GM18909 (cell line): ENCODE results near the gene INAFM2.

Experiments used
- ATAC-seq: cut with Tn5 transposase; IDR thresholded peaks from one replicate; pipeline ENCODE4 v1.9.1; 2021; ENCODE audit warnings: mild to moderate bottlenecking; ENCODE audit not compliant: unreplicated experiment, poor library complexity

Gene INAFM2

DNA sequence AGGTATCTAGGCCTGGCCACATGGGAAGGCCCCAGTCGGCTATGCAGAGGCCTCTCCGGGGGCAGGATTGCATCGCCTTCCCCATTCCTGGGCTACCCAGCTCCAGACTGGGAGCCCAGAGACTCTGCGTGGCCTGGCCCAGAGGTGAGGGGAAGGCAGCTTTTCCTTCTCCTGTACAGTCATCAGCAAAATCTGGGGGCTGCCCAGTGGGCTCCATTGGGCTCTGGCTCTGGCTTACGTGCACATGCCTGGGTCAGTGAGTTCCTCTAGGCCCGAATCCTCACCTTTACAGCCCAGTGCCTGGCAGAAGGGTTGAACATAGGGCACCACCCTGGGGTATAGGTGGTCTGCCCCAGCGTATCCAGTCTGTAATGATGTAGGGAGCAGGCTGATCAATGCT is 36.7 kb upstream of the INAFM2 start:
- ATAC-seq: no peak

DNA sequence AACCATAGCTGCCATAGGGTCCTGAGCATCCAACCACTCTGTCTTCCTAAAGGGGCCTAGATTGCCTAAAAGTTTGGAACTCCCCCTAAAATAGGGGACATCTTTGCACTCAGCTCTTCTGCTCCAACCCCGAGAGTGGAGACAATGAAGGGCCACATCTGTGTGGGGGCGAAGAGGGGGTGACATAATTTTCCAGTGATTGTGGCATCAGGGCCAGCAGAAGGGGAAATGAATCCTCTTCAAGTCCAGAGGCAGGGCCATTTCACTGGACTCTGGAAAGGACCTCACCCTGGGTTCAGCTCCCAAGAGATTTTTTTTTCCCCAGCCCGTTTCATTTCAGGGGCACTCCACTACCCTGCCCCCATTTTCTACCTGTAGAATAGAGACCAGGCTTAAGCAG is 36.0 kb upstream of the INAFM2 start:
- no peak for ATAC-seq

DNA sequence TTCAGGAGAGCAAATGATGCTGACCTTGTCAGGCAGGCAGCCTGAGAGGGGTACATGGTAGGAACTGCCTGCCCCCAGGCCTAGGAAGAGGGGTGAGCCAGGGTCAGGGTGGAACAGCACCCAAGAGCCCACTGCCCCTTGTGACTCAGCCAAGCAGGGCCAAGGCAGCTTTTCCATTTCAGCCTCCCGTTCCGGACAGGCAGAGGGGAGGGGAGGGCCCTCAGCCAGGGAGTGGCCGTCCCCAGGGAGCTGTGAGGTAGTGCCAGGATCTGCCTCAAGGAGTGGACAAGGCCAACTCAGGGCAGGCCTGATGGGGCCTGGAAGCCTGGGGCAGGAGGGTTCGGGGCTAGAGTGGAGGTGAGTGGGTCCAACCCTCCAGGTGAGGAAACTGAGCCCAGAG is 35.5 kb upstream of the INAFM2 start:
- ATAC-seq: no peak

DNA sequence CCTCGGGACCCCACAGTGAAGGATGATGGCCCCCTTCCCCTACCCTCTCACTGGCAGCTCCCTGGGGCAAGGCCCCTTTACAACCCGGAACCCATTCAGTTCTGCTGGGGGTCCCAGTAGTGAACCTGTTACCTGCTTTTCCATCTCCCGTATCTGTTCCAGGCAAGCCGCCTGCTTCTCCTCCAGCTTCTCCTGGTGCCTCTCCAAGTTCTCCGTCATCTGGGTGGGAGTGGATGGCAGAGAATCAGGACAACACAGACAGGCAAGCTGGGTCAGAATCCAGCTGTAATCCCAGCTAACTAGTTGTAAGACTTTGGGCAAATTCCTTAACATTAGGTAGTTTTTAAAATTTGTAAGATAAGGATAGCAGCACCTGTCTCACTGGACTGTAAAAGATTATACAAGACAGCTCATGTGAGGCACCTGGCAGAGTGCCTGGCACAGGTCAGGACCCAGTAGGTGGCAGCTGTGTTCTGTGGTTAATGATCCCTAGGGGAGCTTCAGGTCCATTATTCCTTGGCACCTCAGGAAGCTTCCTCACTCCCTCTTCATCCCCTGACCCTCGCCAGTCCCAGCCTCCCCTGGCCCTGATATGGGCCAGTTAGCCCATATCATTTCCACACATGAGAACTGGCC is 34.2 kb upstream of the INAFM2 start:
- no peak for ATAC-seq

DNA sequence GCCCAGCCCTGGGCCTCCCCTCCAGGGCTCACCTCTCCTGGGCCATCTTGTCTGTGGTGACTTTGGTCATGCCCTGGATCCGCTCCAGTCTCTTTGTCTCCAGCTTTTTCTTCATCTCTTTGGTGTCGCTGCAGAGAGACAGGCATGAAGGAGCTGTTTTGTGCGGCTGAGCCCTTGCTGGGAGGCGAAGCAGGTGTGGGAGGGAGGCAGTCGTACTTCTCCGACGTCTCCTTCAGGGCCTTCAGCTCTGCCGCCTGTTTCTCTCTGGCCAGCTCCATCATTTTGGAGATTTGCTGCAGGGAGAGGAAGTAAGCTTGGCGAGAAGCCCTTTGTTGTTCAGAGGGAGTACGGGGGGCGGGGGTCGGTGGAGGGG is 33.0 kb upstream of the INAFM2 start:
- no peak for ATAC-seq

DNA sequence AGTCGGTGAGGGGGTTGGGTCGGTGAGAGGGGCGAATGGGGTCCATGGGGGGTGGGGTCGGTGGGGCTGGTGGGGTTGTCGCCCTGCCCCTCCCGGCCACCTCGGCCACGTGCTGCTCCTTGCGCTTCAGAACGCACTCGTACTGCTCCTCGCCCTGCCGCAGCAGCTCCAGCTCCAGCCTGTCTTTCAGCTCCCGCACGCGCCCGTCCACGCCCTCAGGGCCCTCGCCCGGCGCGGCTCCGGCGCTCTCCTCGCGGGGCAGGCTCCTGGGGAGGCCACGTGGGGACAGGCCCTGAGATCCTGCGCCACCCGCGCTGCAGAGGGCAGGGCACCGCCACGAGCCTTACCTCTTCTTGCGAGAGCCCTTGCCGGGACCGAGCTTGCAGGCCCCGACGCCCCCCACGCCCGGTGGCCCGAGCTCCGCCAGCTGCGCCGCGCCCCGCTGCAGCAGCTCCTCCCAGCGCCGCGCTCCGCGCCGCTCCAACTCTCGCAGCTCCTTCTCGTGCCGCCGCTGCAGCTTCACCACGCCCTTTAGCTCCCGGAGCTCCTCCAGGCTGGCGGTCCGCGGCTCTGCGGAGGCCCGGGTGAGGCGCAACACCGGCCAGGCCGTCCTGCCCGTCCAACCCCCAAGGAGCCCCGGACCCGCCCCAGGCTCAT is 32.4 kb upstream of the INAFM2 start:
- no peak for ATAC-seq

DNA sequence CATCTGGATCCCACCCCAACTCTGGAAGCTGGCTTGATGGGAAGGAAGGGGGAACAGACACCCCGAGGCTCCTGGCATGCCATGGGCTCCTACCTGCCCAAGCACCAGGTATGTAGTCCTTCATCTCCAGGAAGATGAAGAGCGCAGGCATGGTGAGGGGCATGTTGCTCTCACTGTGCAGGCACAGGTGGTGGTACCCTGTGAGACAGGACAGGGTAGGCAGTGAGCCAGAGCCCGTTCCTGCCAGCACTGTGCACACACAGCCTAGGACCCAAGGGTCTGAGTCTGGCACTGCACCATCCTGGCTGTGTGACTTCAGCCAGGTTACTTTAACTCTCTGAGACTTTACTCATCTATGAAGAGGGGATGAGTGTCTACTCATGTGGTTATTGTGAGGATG is 31.2 kb upstream of the INAFM2 start:
- ATAC-seq: no peak

DNA sequence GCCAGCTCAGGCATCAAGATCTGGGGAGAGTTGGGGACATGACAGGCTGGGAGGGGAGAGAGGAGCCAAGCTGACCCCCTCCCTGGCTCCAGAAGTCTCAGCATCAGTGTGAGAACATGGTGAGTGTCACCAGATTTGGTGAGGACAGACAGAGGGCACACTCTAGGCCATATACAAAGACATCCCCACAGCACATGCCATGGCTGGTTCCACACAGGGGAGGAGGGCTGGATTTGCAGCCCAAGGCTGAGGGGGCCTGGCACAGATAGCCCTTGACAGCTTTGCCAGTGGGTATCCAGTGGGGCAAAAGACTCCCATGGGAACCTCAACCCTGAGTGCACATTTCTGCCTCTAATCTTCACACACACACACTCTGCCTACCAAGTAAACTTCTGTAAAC is 30.5 kb upstream of the INAFM2 start:
- ATAC-seq: no peak

DNA sequence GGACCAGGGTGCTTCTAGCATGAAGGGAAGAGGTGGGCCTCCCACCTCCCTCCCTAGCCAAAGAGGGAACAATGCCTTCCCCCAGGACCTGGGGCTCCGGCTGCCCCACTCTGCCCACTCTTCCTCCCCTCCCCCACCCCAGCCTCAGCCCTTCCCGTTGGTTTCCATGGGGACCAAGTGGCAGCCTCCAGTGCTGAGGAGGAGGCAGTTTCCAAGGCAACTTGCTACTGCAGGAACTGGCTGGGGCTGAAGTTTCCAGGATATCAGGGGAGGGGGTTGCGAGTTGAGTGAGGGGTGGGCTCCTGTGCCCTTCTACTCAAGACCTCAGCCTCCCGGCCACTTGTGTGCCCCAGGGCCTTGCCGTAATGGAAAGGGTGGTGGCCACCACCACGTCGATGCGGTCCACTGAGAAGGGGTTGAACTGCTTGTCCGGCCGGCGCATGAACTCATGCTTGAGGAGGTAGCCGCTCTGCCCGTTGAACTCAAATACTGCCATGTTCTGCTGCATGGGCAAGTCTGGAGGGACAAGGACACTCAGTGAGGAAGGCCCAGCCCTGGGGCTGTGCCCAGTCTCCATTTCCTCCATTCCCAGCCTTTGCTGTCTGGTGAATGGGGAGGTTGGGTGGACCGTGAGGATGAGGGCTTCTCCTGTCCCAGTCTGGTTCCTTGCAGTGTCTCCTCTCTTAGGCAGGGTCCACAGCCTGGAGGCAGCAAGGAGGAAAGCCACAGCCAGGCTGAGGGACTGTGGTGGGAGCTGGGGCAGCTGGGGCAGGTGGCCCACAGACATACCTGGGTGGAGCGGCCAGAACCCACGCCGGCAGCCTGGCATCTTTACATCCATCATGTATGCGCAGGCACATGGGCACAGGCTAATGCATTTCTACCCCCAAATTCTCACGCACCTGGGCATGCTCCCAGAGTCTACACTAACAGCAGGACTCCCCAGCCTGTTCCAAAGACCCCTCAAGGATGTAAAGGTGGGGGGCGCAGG is 29.3 kb upstream of the INAFM2 start:
- ATAC-seq: no peak

DNA sequence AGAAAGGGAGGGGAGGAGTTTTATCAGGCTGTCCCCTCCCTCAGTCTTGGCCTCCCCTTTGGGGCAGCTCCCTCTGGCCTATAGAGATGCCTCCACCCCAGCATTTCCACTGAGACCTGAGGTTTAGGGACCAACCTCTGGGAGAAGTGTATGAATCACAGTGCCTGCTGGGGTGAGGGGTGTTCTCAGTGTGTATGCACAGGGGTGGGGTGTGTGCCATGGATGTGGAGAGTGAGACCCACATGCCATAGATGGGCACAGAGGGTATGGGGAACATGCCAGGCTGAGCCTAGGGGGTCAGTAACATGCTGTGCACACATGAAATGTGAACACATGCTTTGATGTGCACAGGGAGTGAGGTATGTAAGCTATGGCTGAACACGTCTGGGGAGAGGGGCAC is 28.2 kb upstream of the INAFM2 start:
- no peak for ATAC-seq

DNA sequence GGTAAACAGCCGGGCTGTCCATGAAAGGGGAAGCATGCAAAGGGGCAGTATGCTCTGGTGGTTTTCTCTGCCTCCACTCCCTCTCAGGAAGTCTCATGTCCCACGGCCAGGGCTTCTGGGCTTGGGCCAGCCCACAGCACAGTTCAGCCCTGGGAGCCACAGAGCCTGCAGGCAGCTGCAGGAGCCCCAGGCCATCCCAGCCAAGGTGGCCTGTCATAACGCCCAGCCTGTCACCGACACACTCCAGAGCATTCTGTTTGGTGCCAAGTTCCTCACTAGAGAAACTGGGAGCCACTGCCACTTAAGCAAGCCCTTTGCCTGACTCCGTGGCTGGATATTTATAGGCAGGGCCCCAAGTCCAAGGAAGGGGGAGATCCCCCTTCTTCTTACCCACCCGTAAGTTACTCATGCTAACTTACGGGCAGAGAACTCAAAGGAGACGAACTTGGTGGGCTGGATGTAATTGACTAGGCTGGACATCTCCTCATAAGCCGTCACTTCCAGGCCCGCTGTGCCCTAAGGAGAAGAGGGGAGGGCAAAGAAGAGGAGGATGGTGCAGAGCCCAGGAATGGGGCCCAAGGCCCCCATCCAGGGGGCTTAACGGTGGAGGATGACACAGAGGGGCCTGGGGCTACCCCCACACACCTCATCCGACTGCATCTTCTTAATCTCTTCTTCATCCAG is 27.5 kb upstream of the INAFM2 start:
- ATAC-seq: no peak

DNA sequence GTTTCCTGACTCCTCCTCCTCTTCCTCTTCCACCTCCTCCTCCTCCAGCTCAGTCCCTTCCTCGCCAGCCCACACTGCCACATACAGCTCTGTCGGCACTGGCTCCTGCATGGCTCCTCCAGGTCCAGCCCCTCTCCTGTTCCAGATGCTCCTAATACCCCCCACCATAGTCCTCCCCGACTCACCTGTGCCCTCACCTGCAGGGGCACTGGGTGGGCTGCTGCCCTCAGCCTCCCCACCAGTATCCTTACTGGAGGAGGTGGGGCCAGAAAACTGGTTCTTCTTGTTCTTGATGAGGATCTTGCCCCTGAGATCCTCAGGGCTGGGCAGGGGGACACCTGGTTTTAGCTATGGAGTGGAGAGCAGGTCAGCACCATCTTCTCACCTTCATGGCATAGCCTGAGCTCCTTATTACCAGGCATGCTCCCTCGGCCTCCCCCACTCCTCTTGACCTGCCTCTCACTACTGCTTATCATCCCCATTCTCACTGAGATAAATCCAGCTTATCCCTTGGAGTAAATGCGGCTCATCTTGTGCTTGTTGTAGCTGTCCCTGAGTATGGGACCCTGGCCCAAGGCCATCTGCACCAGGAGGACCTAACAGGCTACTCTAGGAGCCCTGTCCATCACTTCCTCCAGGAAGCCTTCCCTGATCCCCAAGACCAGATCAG is 26.8 kb upstream of the INAFM2 start:
- ATAC-seq: no peak

DNA sequence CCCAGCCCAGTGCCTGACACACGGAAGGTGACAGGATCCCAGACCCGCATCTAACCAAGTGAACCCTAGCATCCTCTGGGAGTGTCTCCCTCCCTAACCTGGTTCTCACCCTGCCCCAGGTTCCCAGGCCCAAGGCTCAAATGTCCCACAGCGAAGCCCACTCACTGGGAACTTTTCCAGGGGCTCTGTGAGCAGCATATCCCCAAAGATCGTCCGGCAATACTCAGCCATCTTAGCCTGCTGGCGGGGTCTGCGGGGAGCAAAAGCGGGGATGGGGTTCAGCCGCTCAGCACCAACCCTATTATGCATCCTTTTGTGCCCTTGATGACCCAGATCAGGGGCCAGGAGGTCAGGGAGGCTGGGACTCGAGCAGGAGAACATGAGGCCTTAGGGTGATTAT is 26.1 kb upstream of the INAFM2 start:
- no peak for ATAC-seq

DNA sequence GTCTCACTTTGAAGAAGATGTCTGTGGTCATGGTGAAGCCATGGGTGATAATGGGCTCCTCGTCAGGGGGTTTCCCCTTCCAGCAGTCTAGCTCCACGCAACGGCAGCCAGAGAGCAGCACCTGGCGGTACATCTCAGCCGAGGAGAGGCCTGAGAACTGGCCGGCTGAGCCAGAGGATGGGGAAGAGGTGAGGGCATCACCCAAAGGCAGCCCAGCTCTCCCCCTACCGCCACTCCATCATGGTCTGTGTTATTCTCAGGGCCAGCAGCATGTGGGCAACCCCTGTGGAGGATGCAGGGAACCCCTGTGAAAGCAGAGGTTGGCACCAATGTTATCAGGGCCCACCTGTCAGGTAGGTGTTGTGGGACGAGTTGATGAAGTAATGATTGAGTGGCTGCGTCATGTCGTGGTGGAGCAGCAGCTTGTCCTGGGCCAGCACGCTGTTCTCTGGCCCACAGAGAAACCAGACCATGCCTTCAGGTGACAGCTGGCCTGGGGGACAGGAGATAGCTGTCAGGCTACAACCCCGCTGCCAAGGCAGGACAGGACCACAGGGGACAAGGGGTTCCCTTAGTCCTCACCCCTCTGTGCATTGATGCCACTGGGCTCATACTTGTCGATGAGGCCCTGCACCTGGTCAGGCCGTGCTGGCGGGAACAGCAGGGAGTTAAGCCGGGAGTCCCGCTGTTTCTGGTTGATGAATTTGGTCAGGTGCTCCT is 25.1 kb upstream of the INAFM2 start:
- no peak for ATAC-seq

DNA sequence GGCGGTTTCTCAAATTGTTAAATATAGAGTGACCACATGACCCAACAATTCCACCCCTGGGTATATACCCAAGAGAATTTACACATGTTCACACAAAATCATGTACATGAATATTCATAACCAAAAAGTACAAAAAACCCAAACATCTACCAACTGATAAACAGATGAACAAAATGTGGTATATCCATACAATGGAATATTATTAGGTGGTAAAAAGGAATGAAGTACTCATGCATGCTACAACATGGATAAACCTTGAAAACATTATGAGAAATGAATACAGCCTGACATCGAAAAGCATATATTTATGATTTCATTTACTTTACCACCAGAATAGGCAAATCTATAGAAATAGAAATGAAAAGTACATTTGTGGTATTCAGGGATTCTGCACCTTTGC is 23.1 kb upstream of the INAFM2 start:
- ATAC-seq: no peak

DNA sequence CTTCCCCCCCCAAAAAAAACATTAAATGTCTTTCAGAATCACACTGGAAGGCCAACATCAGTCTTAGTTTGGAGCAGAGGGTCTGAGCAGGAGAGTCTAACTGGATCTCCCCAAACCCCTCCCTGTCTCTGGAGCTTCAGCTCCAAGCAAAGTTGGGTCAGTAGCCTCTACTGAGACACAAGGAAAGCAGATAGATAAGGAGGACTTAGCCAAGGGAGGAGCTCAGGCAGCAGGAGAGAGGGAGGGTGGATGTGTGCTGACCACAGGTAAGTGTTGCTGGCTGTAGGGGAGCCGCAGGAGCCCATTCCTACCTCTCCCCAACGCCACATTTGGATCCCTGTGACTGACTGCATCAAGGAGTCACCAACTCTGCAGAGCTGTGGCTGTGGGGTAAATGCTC is 22.7 kb upstream of the INAFM2 start:
- ATAC-seq: no peak

DNA sequence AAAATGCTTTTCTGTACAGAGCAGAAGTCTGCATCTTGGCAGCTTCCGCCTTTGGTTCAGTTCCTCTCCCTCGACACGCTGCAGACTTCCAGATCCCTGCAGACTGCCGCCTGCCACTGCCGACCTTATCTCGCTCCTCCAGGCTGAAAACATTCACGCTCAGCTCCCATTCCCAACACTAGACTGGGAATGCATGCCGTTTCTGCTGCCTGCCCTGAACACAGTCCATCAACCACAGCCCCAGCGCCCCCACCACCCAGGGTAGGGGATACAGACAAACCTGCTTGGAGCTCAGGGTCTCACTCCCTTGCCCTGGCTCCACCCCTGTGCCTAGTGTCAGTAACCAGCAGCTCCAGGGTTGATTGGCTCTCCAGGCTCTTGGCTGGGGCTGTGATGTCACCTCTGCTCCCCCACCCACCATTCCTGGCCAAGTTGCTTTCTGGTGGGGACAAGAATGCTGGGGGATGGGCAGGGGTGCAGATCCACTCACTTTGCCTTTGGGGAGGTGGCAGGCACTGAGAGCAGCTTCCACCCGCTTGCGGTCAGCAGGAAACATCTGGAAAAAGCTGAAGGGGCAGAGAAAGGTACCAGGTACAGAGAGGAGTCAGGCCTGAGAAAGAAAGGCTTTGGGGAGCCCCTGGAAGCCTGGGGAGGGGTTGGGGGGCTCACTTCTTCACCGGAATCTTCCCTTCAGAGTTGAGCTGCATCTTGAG is 21.9 kb upstream of the INAFM2 start:
- ATAC-seq: no peak

DNA sequence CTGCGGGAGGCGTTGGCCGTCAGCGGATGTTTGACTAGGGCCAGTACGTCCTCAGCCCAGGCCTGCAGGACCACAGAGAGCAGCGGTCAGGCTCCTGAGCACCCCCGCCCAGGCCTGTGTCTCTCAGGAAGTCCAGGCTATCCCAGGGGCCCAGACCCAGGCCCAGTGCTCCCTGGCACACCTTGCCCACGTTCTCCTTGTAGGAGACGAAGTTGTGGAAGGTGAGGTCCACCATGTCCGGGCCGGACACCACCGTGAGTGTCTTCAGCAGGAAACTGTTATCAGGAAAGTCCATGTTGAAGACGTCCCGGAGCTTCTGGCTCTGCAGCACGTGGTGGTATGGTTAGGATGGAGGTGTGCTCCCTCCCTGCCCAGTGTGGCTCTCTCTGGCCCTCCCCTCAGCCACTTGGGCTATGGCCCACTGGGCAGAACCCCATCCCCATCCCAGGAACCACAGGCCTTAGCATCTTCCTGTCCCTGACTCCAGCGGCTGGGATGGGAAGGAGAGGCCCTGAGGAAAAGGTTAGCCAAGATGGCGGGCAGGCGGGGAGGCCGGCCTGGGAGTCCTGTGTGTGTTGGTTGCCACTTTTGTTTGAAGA is 21.1 kb upstream of the INAFM2 start:
- ATAC-seq: no peak

DNA sequence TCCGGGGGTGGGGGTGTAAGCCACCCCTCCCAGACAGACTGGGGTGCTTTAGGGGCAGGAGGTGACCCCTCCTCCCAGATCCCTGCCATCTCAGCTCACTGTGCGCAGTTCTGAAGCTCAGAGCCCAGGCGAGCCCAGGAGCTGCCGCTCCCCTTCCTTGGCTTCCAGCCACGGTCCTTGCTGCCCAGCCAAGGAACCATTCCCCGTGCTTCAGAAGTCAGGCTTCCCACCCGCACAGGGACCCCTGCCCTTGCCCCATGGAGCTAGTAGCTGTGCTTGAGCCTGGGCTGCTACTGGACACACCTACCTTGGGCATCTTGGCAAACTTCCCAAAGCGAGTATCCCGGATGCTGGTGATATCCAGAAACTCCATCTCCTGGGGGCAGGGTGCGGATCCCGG is 20.5 kb upstream of the INAFM2 start:
- ATAC-seq: no peak
